Mammary epithelial cell (primary cell): Measurements from ENCODE around the gene EPHA10.

Experiments used
- EZH2 ChIP-seq: IDR thresholded peaks from 2 replicates; pipeline ENCODE4 v1.6.1; 2012; ENCODE audit warnings: low read length, inconsistent platforms, borderline replicate concordance
- TF ChIP-seq, protein P1 (sequence below), 2 donors: IDR thresholded peaks in 1 of 2; conservative IDR thresholded peaks in 1 of 2; 2 replicates each; pipeline ENCODE4 v1.5.1; 2011 to 2012; ENCODE audit warnings: inconsistent platforms in 2 of 2, low read length in 2 of 2, mild to moderate bottlenecking in 2 of 2, control low read depth in 1 of 2, low read depth in 1 of 2; ENCODE audit not compliant: insufficient read depth in 1 of 2; ENCODE audit errors: extremely low read depth in 1 of 2

DNA sequence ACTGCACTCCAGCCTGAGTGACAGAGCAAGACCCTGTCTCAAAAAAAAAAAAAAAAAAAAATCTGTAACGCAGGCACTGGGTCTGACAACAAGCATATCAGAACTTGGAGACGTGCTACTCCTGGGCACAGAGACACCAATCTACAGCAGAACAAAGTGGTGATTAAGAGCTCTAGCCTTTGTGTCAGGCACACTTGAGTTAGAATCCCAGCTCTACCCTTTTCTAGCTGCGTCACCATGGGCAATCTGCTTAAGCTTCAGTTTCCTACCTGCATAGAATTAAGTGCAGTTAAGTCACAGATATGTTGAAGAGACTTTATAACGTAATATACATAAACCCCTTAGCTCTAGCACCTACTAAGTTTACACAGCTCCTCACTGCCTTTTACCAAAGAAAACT, 76.0 kb downstream of the EPHA10 start:
- TF ChIP-seq, protein P1, sequence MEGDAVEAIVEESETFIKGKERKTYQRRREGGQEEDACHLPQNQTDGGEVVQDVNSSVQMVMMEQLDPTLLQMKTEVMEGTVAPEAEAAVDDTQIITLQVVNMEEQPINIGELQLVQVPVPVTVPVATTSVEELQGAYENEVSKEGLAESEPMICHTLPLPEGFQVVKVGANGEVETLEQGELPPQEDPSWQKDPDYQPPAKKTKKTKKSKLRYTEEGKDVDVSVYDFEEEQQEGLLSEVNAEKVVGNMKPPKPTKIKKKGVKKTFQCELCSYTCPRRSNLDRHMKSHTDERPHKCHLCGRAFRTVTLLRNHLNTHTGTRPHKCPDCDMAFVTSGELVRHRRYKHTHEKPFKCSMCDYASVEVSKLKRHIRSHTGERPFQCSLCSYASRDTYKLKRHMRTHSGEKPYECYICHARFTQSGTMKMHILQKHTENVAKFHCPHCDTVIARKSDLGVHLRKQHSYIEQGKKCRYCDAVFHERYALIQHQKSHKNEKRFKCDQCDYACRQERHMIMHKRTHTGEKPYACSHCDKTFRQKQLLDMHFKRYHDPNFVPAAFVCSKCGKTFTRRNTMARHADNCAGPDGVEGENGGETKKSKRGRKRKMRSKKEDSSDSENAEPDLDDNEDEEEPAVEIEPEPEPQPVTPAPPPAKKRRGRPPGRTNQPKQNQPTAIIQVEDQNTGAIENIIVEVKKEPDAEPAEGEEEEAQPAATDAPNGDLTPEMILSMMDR (conservative IDR thresholded peaks at IDR 0.05 in 1 of 2, IDR thresholded peaks at IDR 0.05 in 1 of 2; ENCODE audit: extremely low read depth in 1 of 2, insufficient read depth in 1 of 2, low read depth in 1 of 2, low read length in 2 of 2): no peak
- TF ChIP-seq EZH2: no peak
